H1 (cell line): ENCODE measurements around the gene RHOBTB3. TPM values are rescaled to one million over a fixed set of nuclear protein-coding genes. Genes with fewer than 3 reads are reported as not detected.

Source experiments
- CTCF ChIA-PET: fragments of 300-600 bp; sonication (Branson Sonifier 250); formaldehyde crosslinking; loops from one replicate; lab custom pipeline; 2021; ENCODE audit not compliant: partially characterized antibody; lab: Charles Lee
- POLR2A ChIA-PET: fragments of 300-600 bp; sonication (Branson Sonifier 250); formaldehyde crosslinking; loops from one replicate; lab custom pipeline; 2021; ENCODE audit warnings: inconsistent platforms; ENCODE audit not compliant: partially characterized antibody; lab: Charles Lee
- DNase-seq, 2 experiments: peaks; one replicate each; pipeline versions ENCODE4 v3.0.0 to v3.0.0-alpha.2; 2010 to 2022; ENCODE audit warnings: low spot score in 2 of 2, low read depth in 1 of 2, mixed read lengths in 1 of 2
- FAIRE-seq: peaks from 2 replicates; lab custom pipeline; 2011; peaks lifted over from hg19 to GRCh38; lab: Jason Lieb, UNC
- H2AFZ ChIP-seq: 2 replicates; pipeline ENCODE4 v1.8.1; 2012; ENCODE audit warnings: low read length, inconsistent platforms
- H2AK5ac ChIP-seq: 2 replicates; pipeline ENCODE4 v1.6.1; 2013; ENCODE audit warnings: low read depth, low read length
- H2BK120ac ChIP-seq: replicated peaks from 2 replicates; pipeline ENCODE3; 2013; ENCODE audit warnings: low read depth, low read length, inconsistent platforms
- H2BK12ac ChIP-seq: 2 replicates; pipeline ENCODE4 v1.6.1; 2013; ENCODE audit warnings: low read depth, low read length
- H2BK15ac ChIP-seq: 2 replicates; pipeline ENCODE4 v1.6.1; 2013; ENCODE audit warnings: low read length
- H2BK20ac ChIP-seq: 2 replicates; pipeline ENCODE4 v1.6.1; 2013; ENCODE audit warnings: low read length
- H2BK5ac ChIP-seq: 2 replicates; pipeline ENCODE4 v1.6.1; 2013; ENCODE audit warnings: low read depth, low read length
- H3K14ac ChIP-seq: 2 replicates; pipeline ENCODE4 v1.6.1; 2013; ENCODE audit warnings: inconsistent platforms; ENCODE audit not compliant: insufficient read length
- H3K18ac ChIP-seq: 2 replicates; pipeline ENCODE4 v1.6.1; 2013; ENCODE audit warnings: low read length; ENCODE audit errors: extremely low read depth
- H3K23ac ChIP-seq: 2 replicates; pipeline ENCODE4 v1.6.1; 2013; ENCODE audit warnings: inconsistent platforms; ENCODE audit not compliant: insufficient read length
- H3K23me2 ChIP-seq: 2 replicates; pipeline ENCODE4 v1.6.1; 2013; ENCODE audit warnings: low read depth, low read length
- H3K27ac ChIP-seq: 2 replicates; pipeline ENCODE4 v1.6.1; 2011; ENCODE audit warnings: low read depth, low read length, inconsistent platforms
- H3K27me3 ChIP-seq, 4 experiments: replicated peaks in 1 of 4; 1 replicate in 1 of 4; 2 replicates in 3 of 4; pipeline versions ENCODE4 v1.6.1 to v1.8.1; 2011 to 2013; ENCODE audit warnings: low read length in 3 of 4, mild to moderate bottlenecking in 3 of 4, inconsistent platforms in 2 of 4, mixed read lengths in 2 of 4, moderate library complexity in 1 of 4; ENCODE audit not compliant: control insufficient read depth in 3 of 4, insufficient read depth in 3 of 4; ENCODE audit errors: extremely low read depth in 1 of 4
- H3K36me3 ChIP-seq, 4 experiments: 2 replicates each; pipeline versions ENCODE4 v1.6.1 to v1.8.1; 2011 to 2013; ENCODE audit warnings: mild to moderate bottlenecking in 4 of 4, low read length in 3 of 4, moderate library complexity in 2 of 4, control low read depth in 1 of 4, inconsistent platforms in 1 of 4; ENCODE audit not compliant: insufficient read depth in 4 of 4, control insufficient read depth in 2 of 4
- H3K4ac ChIP-seq: replicated peaks from 2 replicates; pipeline ENCODE3; 2013; ENCODE audit warnings: low read length, low read depth, mixed read lengths, inconsistent platforms; ENCODE audit not compliant: insufficient read length
- H3K4me1 ChIP-seq, 4 experiments: replicated peaks in 1 of 4; 1 replicate in 1 of 4; 2 replicates in 3 of 4; pipeline versions ENCODE4 v1.6.1 to v1.8.1; 2011 to 2013; ENCODE audit warnings: low read length in 3 of 4, inconsistent platforms in 2 of 4, mixed read lengths in 1 of 4; ENCODE audit not compliant: insufficient read depth in 4 of 4, control insufficient read depth in 3 of 4
- H3K4me2 ChIP-seq, 2 experiments: 2 replicates each; pipeline versions ENCODE4 v1.6.1 to v1.8.1; 2011 to 2013; ENCODE audit warnings: low read depth in 2 of 2, low read length in 2 of 2, control low read depth in 1 of 2, inconsistent platforms in 1 of 2, mild to moderate bottlenecking in 1 of 2; ENCODE audit not compliant: insufficient read depth in 1 of 2
- H3K4me3 ChIP-seq, 4 experiments: fragments of 200-600, 300-600 bp in 1 of 4; sonication (generic), shearing (Covaris generic), sonication (Bioruptor Twin) in 1 of 4; 2 replicates each; pipeline versions ENCODE4 v1.5.1 to v1.8.1; 2011 to 2016; ENCODE audit warnings: low read length in 4 of 4, low read depth in 3 of 4, control low read depth in 2 of 4, inconsistent platforms in 2 of 4, mild to moderate bottlenecking in 2 of 4, mixed read lengths in 1 of 4, moderate library complexity in 1 of 4; ENCODE audit not compliant: insufficient read depth in 2 of 4; ENCODE audit errors: extremely low read depth in 1 of 4
- H3K56ac ChIP-seq: replicated peaks from 2 replicates; pipeline ENCODE3; 2013; ENCODE audit warnings: low read depth, mild to moderate bottlenecking, mixed read lengths, low read length, inconsistent platforms; ENCODE audit not compliant: insufficient read length
- H3K79me1 ChIP-seq: 2 replicates; pipeline ENCODE4 v1.6.1; 2013; ENCODE audit warnings: low read depth, low read length, control low read depth
- H3K79me2 ChIP-seq, 2 experiments: 2 replicates each; pipeline versions ENCODE4 v1.6.1 to v1.8.1; 2012 to 2013; ENCODE audit warnings: low read length in 2 of 2, mild to moderate bottlenecking in 2 of 2, inconsistent platforms in 1 of 2; ENCODE audit not compliant: insufficient read depth in 2 of 2, control insufficient read depth in 1 of 2
- H3K9ac ChIP-seq, 4 experiments: replicated peaks in 1 of 4; 1 replicate in 1 of 4; 2 replicates in 3 of 4; pipeline versions ENCODE4 v1.6.1 to v1.8.1; 2011 to 2013; ENCODE audit warnings: low read depth in 3 of 4, low read length in 3 of 4, control low read depth in 2 of 4, mild to moderate bottlenecking in 2 of 4, moderate library complexity in 2 of 4, inconsistent platforms in 1 of 4; ENCODE audit errors: extremely low read depth in 1 of 4
- H3K9me3 ChIP-seq, 2 experiments: 2 replicates each; pipeline versions ENCODE4 v1.6.1 to v1.8.1; 2012 to 2013; ENCODE audit warnings: mild to moderate bottlenecking in 2 of 2, moderate library complexity in 2 of 2, control low read depth in 1 of 2, inconsistent platforms in 1 of 2, low read depth in 1 of 2, low read length in 1 of 2, mixed read lengths in 1 of 2; ENCODE audit not compliant: insufficient read depth in 2 of 2
- H4K20me1 ChIP-seq, 2 experiments: replicated peaks in 1 of 2; 2 replicates each; pipeline versions ENCODE3 to v1.8.1; 2011 to 2013; ENCODE audit warnings: inconsistent platforms in 2 of 2, low read length in 2 of 2, mild to moderate bottlenecking in 1 of 2; ENCODE audit not compliant: insufficient read depth in 2 of 2, control insufficient read depth in 1 of 2
- H4K5ac ChIP-seq: 2 replicates; pipeline ENCODE4 v1.6.1; 2013; ENCODE audit warnings: low read length, low read depth, mixed read lengths, inconsistent platforms; ENCODE audit not compliant: insufficient read length
- H4K8ac ChIP-seq: 2 replicates; pipeline ENCODE4 v1.8.0; 2013; ENCODE audit warnings: mild to moderate bottlenecking, moderate library complexity, low read length, inconsistent platforms; ENCODE audit not compliant: insufficient read depth; ENCODE audit errors: extremely low read depth
- H4K91ac ChIP-seq: replicated peaks from 2 replicates; pipeline ENCODE3; 2013; ENCODE audit warnings: low read length, mixed read lengths, inconsistent platforms; ENCODE audit not compliant: insufficient read length
- EP300 ChIP-seq, 2 experiments: IDR thresholded peaks; 1 replicate in 1 of 2; 2 replicates in 1 of 2; pipeline ENCODE4 v1.6.1; 2011 to 2012; ENCODE audit warnings: low read depth in 2 of 2, low read length in 2 of 2, mild to moderate bottlenecking in 2 of 2, borderline replicate concordance in 1 of 2, inconsistent platforms in 1 of 2, moderate library complexity in 1 of 2
- HDAC2 ChIP-seq, 2 experiments: fragments of 300-600 bp in 1 of 2; sonication (generic) in 1 of 2; IDR thresholded peaks; 2 replicates each; pipeline ENCODE4 v1.6.1; 2011 to 2012; ENCODE audit warnings: low read depth in 2 of 2, low read length in 2 of 2, mild to moderate bottlenecking in 2 of 2, moderate library complexity in 2 of 2, borderline replicate concordance in 1 of 2, inconsistent platforms in 1 of 2
- NANOG ChIP-seq: IDR thresholded peaks from 2 replicates; pipeline ENCODE4 v1.6.1; 2011; ENCODE audit warnings: low read length, low read depth, mild to moderate bottlenecking, inconsistent platforms; ENCODE audit not compliant: insufficient read depth, poor library complexity, severe bottlenecking
- WGBS, 2 experiments: shearing (Covaris generic) in 1 of 2; methylation state at CpG; one replicate each; pipeline versions ENCODE4 v1.1.6 to v1.1.7; 2013 to 2015; ENCODE audit warnings: low lambda C conversion rate in 2 of 2, mixed read lengths in 2 of 2, inconsistent platforms in 1 of 2, low coverage in 1 of 2, missing lambda C conversion rate in 1 of 2; ENCODE audit not compliant: insufficient replicate concordance in 2 of 2, insufficient coverage in 1 of 2, insufficient read length in 1 of 2; ENCODE audit errors: extremely low coverage in 1 of 2, missing lambda C conversion rate in 1 of 2; 5-methylcytosine and 5-hydroxymethylcytosine counted together
- polyA plus RNA-seq, 7 experiments: library from polyadenylated mRNA; depleted of rRNA in 3 of 7; stranded (reverse) in 5 of 7; unstranded in 2 of 7; fragments of >200 nt in 5 of 7; fragments of 200-250 nt in 2 of 7; gene quantifications; 1 replicate in 5 of 7; 2 replicates in 1 of 7; 4 replicates in 1 of 7; pipeline versions ENCODE4 v1.2.1 to v1.2.3, GENCODE V29; 2011 to 2013; ENCODE audit warnings: missing spikeins in 2 of 7, mixed read lengths in 2 of 7
- total RNA-seq: library from RNA; stranded (reverse); fragmentation: NEBNext Ultra II Directional; extraction: Animal tissue kit (Norgen Biotek cat#: 25700); gene quantifications from 2 replicates; pipeline ENCODE4 v1.2.1, GENCODE V29; 2021

RHOBTB3 gene
- total and polyA plus RNA-seq, 2 of the 8 experiments (the other 6 are each of a cell fraction or from before 2014, with no cell fraction given) = 8.2 to 17.5 TPM

GRCh38 chr5:95726811-95727763, 4.0 kb upstream of the RHOBTB3 start:
- no peaks in the 10 kb centered on the region for H3K36me3 ChIP-seq
- DNase-seq (no peak), FAIRE-seq (no peak)
- H3K27ac ChIP-seq = no peak overlapping the region
- no peaks in the 10 kb centered on the region for H4K20me1 ChIP-seq
- H3K14ac ChIP-seq = no peak overlapping the region
- H4K91ac ChIP-seq = no peak overlapping the region
- H2AK5ac ChIP-seq = no peak overlapping the region
- no peak overlapping the region for H2AFZ ChIP-seq
- no peak overlapping the region for H2BK120ac ChIP-seq
- no peak overlapping the region for H2BK15ac ChIP-seq
- CTCF ChIA-PET = interaction anchor here (0.8 kb wide), 2 partner anchors 95 to 108 kb away, joined by 3 read pairs; partner anchors contain the start of gene GLRX
- no peak overlapping the region for H3K23ac ChIP-seq
- POLR2A ChIA-PET = interaction anchor here (0.6 to 1.5 kb wide), 3 partner anchors 11 to 1081 kb away, joined by 3 read pairs; partner anchors contain the start of gene ERAP1
- H3K23me2 ChIP-seq = peaks cover 6% of the 10 kb centered on the region
- no peaks in the 10 kb centered on the region for H3K79me2 ChIP-seq
- H2BK5ac ChIP-seq = no peak overlapping the region
- peaks cover 1 to 21% (median 14%) of the 10 kb centered on the region in 4 experiments for H3K27me3 ChIP-seq
- no peak overlapping the region for H3K4ac ChIP-seq
- WGBS, 2 experiments = 58% methylated on average over 5 of the region's 5 CpGs; no CpG with 5 or more reads in 1 of the 2 experiments
- no peak overlapping the region for H2BK20ac ChIP-seq
- TF ChIP-seq NANOG (no peak), HDAC2 (IDR thresholded peaks at IDR 0.05; ENCODE audit: borderline replicate concordance in 1 of 2, low read depth in 2 of 2, low read length in 2 of 2) (no peak), EP300 (IDR thresholded peaks at IDR 0.05; ENCODE audit: borderline replicate concordance in 1 of 2, low read depth in 2 of 2, low read length in 2 of 2) (no peak)
- H4K5ac ChIP-seq = no peak overlapping the region
- H4K8ac ChIP-seq = no peak overlapping the region
- peaks cover 0 to 11% (median 8%) of the 10 kb centered on the region in 4 experiments; a peak in 5 of 7 replicates for H3K4me1 ChIP-seq
- H3K56ac ChIP-seq = no peak overlapping the region
- H3K9ac ChIP-seq = no peak overlapping the region
- H3K4me3 ChIP-seq = no peak overlapping the region
- no peak overlapping the region for H3K4me2 ChIP-seq
- H2BK12ac ChIP-seq = no peak overlapping the region
- H3K9me3 ChIP-seq = no peaks in the 10 kb centered on the region
- no peaks in the 10 kb centered on the region for H3K79me1 ChIP-seq
- no peak overlapping the region for H3K18ac ChIP-seq
